Left lung (tissue), 10 donors: ENCODE measurements around the gene IQCN. TPM values are rescaled to one million over a fixed set of nuclear protein-coding genes. Genes with fewer than 3 reads are reported as not detected.

ENCODE experiments used
- ATAC-seq: fragments of 200-7000 bp; cut with Tn5 transposase; one replicate; pipeline ENCODE4 v1.9.1; 2020; ENCODE audit warnings: moderate library complexity
- DNase-seq, 4 donors: peaks; one replicate each; pipeline ENCODE4 v3.0.0-alpha.2; 2013 to 2020
- H3K27ac ChIP-seq, 2 donors: fragments of 200-600 bp; sonication (generic) in 1 of 2; one replicate each; pipeline versions ENCODE4 v1.5.0 to v1.8.0; 2020 to 2021
- H3K27me3 ChIP-seq, 2 donors: fragments of 200-600 bp; sonication (generic) in 1 of 2; one replicate each; pipeline versions ENCODE4 v1.5.0 to v1.8.0; 2020 to 2021
- H3K36me3 ChIP-seq, 2 donors: fragments of 200-600 bp; sonication (generic) in 1 of 2; one replicate each; pipeline versions ENCODE4 v1.5.0 to v1.8.0; 2020 to 2021
- H3K4me1 ChIP-seq, 2 donors: fragments of 200-600 bp; one replicate each; pipeline ENCODE4 v1.8.0; 2021
- H3K4me3 ChIP-seq, 2 donors: fragments of 200-600 bp; sonication (generic) in 1 of 2; one replicate each; pipeline versions ENCODE4 v1.5.0 to v1.8.0; 2020 to 2021; ENCODE audit warnings: mild to moderate bottlenecking in 1 of 2
- H3K9me3 ChIP-seq, 2 donors: fragments of 200-600 bp; sonication (generic) in 1 of 2; one replicate each; pipeline versions ENCODE4 v1.5.0 to v1.8.0; 2020 to 2021
- intact Hi-C, 2 donors: fragments of 100-400 bp; cut with DNase I; formaldehyde crosslinking; loops; one replicate each; pipeline versions ENCODE4 v1.11.2 to v1.14.2; 2022
- polyA plus RNA-seq, 6 donors: library from polyadenylated mRNA; unstranded; fragments of 120-200 nt; gene quantifications; one replicate each; pipeline ENCODE4 v1.2.1, GENCODE V29; 2013; ENCODE audit not compliant: insufficient read length in 6 of 6
- total RNA-seq, 2 donors: library from RNA; stranded (reverse); fragmentation: NEBNext Ultra II Directional; extraction: Animal tissue kit (Norgen Biotek cat#: 25700); gene quantifications; one replicate each; pipeline ENCODE4 v1.2.1, GENCODE V29; 2021
- TF ChIP-seq, protein P1 (sequence below), 2 donors: fragments of 200-600 bp; sonication (generic) in 1 of 2; IDR thresholded peaks; one replicate each; pipeline versions ENCODE4 v1.5.0 to v1.8.0; 2021; ENCODE audit warnings: antibody characterized with exemption in 2 of 2
- donor health status: DM: no; HTN: yes; CAD: no.
- donor health status: DM: no; HTN: no; CAD: no.

IQCN gene
- total and polyA plus RNA-seq, 8 donors = 3.0 to 12.7 (median 6.8) TPM

DNA sequence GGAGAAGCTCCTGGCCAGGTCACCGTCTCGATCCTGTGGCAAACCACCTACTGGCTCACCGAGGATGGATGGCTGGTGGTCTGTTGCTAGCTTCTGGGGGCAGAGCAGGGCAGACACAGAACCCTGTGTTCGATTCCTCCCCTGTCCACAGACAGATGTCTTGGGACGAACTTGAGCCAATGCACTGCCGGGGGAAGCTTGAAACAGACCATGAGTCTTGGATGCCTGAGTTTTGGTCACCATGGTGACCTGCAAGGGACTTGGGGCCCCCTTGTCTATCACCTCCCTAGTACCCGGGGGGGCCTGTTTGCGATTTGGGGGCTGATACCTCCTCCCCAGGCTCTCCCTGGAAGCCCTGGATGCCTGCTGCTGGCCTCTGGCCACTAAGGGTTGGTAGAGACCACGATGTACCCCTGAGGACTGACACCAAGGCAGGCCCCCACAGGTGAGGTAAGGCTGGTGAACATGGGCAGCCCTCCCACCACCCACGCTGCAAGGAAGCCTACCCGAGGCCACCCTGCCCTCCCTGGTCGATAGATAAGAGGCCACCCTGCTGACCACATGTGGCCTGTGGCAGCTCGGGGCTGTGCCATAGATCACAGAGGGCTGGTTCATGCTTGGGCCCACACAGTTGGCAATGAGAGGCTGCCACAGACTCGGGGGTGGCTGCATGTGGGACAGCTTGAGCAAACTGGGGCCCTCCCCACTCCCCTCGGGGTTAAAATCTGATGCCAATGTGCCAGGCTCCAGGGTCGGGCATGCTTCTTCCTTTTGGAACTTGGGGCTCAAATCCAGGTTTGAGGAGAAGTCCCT, 10.7 kb downstream of the IQCN start:
- no peaks in the 10 kb centered on the region for H3K27me3 ChIP-seq
- TF ChIP-seq, protein P1, sequence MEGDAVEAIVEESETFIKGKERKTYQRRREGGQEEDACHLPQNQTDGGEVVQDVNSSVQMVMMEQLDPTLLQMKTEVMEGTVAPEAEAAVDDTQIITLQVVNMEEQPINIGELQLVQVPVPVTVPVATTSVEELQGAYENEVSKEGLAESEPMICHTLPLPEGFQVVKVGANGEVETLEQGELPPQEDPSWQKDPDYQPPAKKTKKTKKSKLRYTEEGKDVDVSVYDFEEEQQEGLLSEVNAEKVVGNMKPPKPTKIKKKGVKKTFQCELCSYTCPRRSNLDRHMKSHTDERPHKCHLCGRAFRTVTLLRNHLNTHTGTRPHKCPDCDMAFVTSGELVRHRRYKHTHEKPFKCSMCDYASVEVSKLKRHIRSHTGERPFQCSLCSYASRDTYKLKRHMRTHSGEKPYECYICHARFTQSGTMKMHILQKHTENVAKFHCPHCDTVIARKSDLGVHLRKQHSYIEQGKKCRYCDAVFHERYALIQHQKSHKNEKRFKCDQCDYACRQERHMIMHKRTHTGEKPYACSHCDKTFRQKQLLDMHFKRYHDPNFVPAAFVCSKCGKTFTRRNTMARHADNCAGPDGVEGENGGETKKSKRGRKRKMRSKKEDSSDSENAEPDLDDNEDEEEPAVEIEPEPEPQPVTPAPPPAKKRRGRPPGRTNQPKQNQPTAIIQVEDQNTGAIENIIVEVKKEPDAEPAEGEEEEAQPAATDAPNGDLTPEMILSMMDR (IDR thresholded peaks at IDR 0.05) = no peak
- peaks cover 0 to 36% of the 10 kb centered on the region in 2 donors for H3K36me3 ChIP-seq
- H3K4me1 ChIP-seq = no peaks in the 10 kb centered on the region
- ATAC-seq (no peak), DNase-seq (no peak)
- H3K4me3 ChIP-seq = no peak overlapping the region
- no peaks in the 10 kb centered on the region for H3K9me3 ChIP-seq
- intact Hi-C loops = no loop called here
- H3K27ac ChIP-seq = no peak overlapping the region

- no peaks in the 10 kb centered on the region for H3K27me3 ChIP-seq
- H3K4me1 ChIP-seq = no peaks in the 10 kb centered on the region
- no peak overlapping the region for H3K27ac ChIP-seq
- intact Hi-C loops = no loop called here
- ATAC-seq (no peak), DNase-seq (no peak)
- H3K36me3 ChIP-seq = peaks cover 0 to 39% of the 10 kb centered on the region in 2 donors
- H3K4me3 ChIP-seq = no peak overlapping the region
- TF ChIP-seq, protein P1 (IDR thresholded peaks at IDR 0.05) = no peak
- H3K9me3 ChIP-seq = no peaks in the 10 kb centered on the region
These were observed 11.3 kb downstream of the IQCN start for GRCh38 chr19:18262917-18263316.

DNA sequence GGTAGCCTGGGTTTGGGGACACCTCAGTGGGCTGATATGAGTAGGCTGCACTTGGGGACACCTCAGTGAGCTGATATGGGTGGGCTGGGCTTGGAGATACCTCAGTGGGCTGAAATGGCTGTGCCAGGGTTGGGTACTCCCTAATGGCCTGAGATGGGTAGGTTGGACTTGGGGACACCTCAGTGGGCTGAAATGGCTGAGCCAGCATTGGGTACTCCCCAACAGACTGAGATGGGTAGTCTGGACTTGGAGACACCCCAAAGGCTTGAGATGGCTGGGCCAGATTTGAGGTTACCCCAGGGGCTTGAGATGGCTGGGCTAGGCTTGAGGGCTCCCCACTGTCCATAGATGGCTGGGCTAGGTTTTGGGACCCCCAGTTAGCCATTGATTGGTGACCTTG, 12.1 kb downstream of the IQCN start:
- DNase-seq (no peak), ATAC-seq (no peak)
- Histone ChIP-seq H3K27ac (no peak overlapping the region), H3K9me3 (no peaks in the 10 kb centered on the region), H3K4me3 (no peak overlapping the region), H3K27me3 (no peaks in the 10 kb centered on the region), H3K36me3 (peaks cover 0 to 38% of the 10 kb centered on the region in 2 donors), H3K4me1 (no peaks in the 10 kb centered on the region)
- intact Hi-C loops = no loop called here
- TF ChIP-seq, protein P1 (IDR thresholded peaks at IDR 0.05) = no peak

DNA sequence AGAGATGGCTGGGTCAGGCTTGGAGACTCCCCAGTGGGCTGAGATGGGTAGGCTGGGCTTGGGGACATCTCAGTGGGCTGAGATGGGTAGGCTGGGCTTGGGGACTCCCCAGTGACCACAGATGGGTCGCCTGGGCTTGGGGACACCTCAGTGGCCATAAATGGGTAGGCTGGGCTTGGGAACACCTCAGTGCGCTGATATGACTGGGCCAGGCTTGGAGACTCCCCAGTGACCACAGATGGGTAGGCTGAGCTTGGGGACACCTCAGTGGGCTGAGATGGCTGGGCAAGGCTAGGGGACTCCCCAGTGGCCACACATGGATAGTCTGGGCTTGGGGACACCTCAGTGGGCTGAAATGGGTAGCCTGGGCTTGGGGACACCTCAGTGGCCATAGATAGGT, 12.8 kb downstream of the IQCN start:
- Histone ChIP-seq H3K27me3 (no peaks in the 10 kb centered on the region), H3K9me3 (no peaks in the 10 kb centered on the region), H3K36me3 (peaks cover 0 to 33% of the 10 kb centered on the region in 2 donors), H3K27ac (no peak overlapping the region), H3K4me1 (no peaks in the 10 kb centered on the region), H3K4me3 (no peak overlapping the region)
- no peak for DNase-seq
- TF ChIP-seq, protein P1 (IDR thresholded peaks at IDR 0.05) = no peak
- intact Hi-C loops = no loop called here
- ATAC-seq = no peak

GRCh38 chr19:18259893-18260292, 14.4 kb downstream of the IQCN start:
- Histone ChIP-seq H3K27me3 (peaks cover 0 to 9% of the 10 kb centered on the region in 2 donors), H3K36me3 (peaks cover 0 to 18% of the 10 kb centered on the region in 2 donors), H3K4me1 (no peaks in the 10 kb centered on the region), H3K4me3 (no peak overlapping the region), H3K9me3 (no peaks in the 10 kb centered on the region), H3K27ac (no peak overlapping the region)
- TF ChIP-seq, protein P1 (IDR thresholded peaks at IDR 0.05) = no peak
- intact Hi-C loops = loop anchor here in 1 of 2 donors (10.0 kb wide), 1 partner anchor 55 kb away; the partner anchor contains the start of gene RAB3A
- ATAC-seq = no peak
- no peak for DNase-seq
